GM19438 (cell line): Measurements from ENCODE around the gene MYBBP1A.

Experiments
- ATAC-seq: cut with Tn5 transposase; IDR thresholded peaks from one replicate; pipeline ENCODE4 v1.9.1; 2021; ENCODE audit warnings: low read depth; ENCODE audit not compliant: unreplicated experiment

Gene MYBBP1A

DNA sequence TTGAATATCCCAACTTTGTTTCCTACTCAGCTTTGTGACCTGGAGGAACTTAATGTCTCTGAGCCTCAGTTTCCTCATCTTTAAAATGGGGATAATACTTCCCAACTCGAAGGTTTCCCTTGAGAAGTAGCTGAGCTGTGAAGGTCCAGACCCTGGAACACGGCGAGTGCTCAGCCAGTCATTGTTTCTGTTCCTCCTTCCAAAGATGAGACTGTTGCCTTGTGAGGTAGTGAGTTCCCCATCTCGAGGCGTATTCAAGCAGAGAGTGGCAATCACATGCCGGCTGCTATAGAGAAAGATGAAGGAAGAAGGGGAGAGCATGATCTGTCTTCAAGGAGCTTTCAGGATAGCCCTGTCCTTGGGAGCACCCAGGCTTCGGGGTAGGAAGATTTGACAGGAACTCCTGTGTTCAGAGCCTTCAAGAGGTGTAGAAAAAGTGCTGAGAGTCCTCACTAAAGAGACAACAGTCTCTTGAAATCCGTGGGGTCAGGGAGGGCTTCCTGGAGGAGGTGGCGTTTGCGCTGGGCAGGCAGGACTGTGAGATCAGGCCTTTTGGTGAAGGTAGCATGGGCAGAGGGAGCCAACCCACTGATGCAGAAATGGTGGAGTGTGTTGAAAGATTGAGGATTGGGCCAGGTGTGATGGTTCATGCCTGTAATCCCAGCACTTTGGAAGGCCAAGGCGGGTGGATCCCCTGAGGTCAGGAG lies 29.3 kb downstream of the MYBBP1A start:
- no peak for ATAC-seq

DNA sequence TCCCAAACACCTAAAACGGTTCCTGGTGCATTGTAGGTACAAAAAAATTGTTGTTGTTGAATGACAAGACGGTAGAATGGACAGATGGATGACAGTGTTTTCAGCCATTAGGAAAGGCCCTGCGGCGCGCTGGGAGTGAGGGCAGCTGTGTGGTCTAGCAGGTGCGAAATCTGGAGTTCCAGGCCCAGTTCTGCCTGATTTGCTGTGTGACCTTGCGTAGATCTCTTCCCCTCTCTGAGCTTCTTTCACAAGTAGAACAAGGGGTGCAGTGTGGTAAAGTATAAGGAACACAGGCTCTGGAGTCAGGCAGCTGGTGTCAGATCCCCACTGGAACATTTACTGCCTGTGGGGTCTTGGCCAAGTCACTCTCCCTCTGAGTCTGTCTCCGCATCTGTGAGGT lies 31.2 kb downstream of the MYBBP1A start:
- ATAC-seq: no peak

DNA sequence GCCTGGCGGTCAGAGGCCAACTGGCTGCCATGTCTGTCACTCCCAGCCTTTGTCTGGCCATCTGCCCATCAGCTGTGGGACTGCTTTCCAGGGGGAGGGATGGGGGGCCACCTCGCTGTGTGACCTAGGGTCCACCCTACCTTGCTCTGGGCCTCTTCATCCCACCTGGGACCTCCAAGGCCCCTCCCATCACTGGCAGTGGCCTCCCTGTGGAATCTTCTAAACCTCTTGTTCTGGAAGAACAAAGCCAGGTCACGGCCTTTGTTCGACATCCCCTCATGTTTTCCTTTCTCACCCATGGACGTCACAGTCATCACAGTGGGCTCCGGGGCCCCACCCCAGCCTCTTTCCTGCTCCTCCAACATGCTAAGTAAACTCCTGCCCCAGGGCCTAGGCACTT lies 32.5 kb downstream of the MYBBP1A start:
- no peak for ATAC-seq

DNA sequence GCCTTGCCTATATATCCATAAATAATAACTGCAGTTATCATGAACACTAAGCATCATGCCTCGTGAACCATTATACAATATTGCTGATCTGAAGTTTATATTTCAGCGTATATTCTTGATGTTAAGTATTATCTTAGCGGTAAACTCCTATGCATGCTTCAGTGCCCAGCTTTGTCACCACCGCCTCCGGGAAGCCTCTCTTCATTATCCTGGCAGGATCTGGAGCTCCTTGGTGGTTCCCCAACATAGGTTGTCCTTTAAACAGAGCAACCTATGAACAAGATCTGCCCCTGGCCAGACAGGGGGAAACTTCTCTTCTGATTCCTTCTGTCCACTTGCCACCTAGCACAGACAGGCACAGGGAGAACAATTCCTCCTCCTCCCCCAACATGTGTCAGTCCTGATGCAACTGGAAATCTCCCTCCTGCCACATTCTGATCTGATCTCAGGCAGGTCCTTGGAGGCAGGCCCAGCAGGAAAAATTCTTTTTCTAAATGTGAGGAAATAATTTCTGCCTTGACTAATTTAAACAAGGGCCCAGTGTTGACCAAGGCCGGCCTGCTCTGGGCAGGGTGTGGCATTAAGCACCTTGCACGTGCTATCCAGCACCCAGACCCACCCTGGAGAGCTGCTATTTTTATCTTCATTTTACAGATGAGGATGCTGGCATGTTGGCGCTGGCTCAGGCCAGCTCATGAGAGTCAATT lies 34.1 kb downstream of the MYBBP1A start:
- no peak for ATAC-seq

DNA sequence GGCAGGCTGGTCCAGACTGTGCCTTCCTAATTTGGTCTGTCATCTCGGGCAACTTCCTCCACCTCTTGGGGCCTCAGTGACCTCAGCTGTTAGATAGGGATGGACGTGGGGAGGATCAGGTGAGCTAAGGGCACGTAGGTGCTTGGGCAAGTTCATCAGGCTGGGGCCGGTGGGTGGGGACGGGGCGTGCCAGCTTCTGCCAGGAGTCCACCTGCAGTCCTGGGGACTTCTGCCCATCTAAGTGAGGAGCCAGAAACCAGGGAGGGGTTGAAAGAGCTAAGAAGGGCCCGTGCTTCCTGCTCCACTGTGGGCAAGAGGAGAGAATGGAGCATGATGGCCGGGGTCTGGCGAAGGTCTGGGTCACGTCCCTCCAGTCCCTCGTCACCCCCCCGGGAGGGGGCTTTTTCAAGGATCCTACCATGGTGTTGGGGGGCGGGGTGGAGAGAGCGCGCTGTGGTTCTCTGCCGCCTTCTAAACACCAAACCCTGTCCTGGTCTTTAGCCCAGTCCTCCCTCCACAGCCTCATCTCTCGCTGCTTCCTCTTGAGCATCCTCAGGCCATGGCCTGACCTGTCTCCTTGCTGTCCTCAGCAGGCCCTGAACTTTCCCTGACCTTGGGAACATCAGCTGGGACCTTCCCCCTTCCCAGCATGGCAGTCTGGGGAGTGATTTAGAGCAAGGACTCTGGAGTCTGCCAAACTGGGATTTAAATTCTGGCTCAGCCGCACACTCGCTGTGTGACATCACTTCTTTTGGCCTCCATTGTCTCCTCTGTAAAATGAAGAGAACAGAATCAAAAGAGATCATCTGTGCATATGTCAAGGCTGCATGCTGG lies 34.9 kb downstream of the MYBBP1A start:
- ATAC-seq: no peak

DNA sequence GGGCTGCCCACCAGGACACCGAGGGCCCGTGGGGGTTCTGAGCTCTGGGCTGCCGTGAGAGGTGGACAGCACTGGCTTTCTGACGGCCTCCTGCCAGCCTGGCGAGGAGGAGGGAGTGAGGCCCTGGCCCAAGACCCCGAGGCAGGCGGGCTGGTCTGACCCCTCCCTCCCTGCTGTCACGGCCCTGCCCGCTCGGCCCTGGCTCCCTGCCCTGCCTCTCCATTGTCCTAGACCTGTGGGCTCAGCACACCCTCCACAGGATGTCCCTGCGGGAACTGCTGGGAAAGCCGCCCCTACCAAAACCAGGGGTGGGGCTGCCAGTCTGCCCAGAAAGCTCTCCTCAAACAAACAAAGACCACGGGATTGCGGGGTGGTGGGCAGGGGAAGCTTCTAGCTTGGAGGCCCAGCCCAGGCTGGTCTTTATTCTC lies 35.8 kb downstream of the MYBBP1A start:
- ATAC-seq: no peak

DNA sequence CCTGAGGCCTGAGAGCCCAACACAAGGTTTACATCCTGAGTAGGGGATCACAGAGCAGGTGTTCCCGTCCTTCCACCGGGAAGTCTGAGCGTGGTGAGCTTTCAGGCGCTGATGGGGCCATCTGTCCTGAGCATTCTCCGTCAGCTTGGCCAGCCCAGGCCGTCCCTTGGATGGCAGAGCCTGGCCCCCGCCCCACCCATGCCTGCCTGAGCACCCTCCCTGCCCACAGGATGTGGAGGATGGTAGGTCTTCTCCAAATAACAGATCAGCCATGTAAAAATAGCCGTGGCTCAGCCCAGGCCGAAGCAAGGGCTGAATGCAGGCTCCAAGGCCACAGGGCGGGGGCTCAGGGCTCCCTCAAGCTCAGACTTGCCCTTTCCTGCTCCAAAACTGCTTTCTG lies 36.3 kb downstream of the MYBBP1A start:
- no peak for ATAC-seq

DNA sequence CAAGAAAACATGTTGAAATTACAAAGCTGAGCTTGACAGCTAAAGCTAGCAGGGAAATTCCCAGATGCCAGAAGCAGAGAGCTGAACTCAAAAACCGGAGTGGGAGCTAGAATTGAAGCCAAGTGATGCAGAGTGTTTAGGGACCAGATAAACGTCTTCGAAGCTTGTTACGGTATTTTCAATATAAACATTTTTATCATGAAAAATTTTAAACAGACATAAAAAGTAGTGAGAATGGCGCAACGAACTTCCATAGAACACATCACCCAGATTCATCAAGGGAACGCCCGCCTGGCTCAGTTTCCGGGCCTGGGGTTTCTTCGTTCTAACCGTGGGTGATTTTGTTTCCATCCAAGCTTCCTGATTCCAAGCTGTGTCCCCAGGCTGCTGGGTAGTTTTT lies 38.4 kb downstream of the MYBBP1A start:
- no peak for ATAC-seq

DNA sequence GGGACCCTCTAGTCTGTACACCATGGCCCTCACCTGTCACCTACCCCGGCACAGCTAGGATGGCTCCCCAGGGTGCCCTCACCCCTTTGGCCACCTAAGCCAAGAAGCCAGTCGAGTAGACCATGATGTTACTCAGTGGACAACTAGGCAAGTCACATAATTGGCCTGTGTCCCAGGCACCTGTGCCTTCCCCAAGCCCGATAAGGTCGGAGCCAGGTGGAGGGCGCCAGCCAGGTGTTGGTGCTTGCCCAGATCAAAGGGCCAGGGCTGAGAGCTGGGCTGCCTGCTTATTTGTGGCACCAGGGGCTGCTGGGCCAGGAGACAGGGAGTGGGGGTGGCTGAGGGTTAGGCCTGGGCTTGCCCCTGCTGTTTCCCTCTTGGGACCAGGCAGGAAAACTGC lies 39.7 kb downstream of the MYBBP1A start:
- ATAC-seq: no peak

DNA sequence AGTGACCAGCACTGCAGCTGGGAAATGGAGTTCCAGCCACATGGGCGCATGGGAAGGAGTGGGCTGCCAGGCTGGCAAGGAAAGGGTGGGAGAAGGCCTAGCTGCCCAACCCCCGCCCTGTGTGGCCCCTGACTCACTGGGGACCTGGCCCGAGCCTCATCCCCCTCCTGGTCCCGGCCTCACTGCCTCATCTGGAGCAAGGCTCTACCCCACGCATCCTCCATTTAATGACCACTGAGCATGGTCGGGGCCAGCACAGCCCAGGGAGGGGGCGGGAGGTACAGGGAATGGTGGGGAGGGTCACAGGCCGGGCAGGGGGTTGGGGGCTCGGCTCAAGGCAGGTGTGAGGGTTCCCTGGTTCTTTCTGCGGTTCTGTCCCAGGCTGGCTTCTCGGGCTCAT lies 40.4 kb downstream of the MYBBP1A start:
- ATAC-seq: no peak

DNA sequence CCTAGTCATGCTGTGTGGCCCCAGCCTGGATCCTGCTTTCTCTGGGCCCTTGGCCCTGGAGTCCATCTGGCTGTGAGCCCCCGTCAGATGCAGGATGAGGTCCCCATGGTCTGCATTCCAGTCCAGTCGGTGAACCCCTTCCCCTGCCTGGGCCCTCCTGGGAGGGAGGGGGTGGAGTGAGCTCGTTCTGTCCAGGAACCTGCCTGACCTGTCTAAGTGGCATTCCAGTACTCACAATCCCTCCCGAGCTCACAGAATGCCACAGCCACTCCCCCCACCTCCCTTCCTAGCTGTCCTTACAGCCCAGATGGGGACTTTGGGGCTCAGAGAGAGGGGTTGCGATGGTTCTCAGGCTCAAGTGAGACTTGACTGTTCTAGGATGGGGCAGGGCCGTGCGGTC lies 41.0 kb downstream of the MYBBP1A start:
- ATAC-seq: no peak

DNA sequence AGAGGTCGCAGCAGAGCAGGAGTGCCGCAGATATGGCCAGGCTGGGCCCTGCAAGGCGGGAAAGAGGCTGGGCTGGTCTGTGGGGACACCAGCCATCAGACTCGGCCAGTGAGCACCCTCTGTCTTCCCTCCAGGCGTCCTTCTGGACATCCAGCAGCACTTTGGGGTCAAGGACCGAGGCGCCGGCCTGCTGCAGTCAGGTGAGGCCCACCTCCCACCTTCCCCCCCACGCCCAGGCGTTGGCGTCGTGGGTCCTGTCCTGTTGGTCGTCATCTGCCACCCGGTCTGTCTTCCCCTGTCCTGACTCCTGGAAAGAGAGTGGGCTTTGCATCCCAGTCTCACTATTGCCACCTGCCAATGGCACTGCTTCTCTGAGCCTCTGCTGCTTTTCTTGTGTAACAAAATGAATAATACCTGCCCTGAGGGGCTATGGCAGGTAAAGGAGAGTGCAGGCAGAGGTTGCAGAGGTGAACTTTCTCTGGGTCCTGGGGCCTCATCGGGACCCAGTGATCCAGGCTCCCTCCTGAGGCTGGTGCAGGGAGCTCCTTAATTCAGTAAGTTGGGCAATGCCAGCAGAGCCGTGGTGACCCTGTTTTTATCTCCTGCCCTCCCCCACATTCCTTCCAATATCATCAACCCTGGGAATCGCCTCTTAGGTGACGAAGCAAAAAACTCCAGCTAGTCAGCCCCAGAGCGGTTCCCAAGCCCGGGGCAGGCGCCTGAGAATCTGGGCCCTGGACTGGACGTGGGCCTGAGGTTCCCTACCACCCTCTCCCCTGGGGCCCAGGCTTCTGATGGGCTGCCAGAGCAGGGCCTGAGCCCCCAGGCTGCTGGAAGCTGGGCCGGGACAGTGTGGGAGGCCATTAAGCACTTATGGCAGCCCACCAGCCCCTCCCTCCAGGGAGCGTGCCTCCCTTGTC lies 41.8 kb downstream of the MYBBP1A start:
- no peak for ATAC-seq

DNA sequence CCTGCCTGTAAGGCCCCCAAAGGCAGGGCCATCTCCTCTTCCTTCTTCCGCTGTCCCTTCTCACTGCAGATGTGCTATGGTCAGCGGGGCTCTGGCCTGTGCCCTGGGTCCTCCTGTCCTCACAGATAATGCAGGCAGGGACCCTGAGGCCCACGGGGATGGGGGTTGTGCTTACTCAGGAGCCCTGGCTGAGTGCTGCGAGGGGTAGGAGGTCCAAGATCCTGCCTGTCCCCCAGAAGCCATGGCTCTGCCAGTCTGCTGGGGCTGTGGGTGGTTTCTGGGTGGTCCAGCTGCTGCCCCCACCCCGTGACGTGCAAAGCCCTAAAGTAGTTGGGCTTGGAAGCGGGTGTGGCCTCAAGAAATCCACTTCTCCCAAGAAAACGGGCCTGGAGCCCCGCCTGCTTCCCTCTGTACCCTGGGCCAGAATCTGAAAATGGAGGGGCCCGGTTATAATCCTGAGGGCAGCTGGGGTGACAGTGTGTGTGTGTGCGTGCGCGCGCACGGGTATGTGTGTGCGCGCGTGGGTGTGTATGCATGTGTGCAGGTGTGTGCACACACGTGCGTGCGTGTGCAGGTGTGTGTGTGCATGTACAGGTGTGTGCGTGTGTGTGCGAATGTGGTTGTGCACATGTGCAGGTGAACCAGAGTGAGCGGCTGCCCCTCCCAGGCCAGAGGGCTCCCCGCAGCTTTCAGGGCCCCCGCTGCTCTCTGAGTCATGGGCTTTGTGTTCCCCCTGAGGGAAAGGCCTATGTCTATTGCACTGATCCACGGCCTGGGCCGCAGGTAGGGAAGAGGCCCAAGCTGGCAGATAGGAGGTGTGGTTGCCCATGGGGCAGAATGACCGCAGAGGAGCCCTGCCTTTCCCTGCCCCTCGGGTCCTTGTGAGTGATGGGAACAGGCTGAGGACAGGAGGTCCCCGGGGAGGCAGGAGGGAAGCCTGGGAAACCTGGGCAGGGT lies 42.8 kb downstream of the MYBBP1A start:
- ATAC-seq: no peak

DNA sequence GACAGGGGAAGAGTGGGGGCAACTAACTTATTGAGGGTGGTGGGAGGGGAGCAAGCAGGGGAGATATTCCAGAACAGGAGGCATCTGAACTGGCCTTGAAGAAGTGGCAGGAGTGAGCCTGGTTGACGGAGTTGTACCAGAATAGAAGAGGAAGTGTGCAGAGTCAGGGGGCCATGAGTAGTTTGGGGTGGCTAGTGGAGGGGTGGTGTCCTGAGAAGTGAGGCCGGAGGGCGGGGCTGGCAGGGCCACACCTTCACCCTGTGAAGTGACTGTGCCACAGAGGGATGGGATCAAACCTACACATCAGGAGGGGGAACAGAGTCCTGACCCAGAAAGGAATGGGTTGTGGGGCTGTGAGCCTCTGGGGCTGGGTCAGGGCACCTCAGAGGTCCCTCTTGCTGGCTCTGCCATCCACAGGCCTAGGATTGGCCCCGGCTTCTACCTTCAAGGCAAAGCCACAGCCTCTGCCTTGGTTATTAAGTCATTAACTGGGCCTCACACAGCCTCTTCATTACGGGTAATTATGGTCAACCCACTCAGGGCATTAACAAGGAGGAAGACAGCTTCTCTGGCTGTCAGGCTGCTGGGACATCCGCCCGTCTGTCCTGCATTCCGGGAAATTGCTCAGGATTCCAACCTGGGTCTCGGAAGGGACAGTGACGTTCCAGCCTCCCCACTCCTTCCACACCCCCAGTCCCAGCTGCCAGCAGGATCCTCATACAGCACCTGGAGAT lies 43.8 kb downstream of the MYBBP1A start:
- no peak for ATAC-seq

DNA sequence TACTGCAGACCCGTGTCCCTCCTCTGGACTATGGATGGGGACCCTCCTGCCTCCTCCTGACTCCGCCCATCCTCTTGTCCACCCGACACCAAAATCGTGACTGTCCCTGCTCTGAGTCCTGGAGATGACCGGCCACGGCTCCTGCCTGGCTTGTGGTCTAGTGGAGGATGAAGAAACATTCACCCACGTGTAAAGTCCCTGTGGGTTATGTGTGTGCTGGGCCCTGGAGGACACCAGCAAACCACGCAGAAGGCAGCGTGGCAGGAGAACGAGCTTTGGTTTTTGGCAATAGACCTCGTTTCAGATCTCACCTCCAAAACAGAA lies 44.6 kb downstream of the MYBBP1A start:
- ATAC-seq: no peak

DNA sequence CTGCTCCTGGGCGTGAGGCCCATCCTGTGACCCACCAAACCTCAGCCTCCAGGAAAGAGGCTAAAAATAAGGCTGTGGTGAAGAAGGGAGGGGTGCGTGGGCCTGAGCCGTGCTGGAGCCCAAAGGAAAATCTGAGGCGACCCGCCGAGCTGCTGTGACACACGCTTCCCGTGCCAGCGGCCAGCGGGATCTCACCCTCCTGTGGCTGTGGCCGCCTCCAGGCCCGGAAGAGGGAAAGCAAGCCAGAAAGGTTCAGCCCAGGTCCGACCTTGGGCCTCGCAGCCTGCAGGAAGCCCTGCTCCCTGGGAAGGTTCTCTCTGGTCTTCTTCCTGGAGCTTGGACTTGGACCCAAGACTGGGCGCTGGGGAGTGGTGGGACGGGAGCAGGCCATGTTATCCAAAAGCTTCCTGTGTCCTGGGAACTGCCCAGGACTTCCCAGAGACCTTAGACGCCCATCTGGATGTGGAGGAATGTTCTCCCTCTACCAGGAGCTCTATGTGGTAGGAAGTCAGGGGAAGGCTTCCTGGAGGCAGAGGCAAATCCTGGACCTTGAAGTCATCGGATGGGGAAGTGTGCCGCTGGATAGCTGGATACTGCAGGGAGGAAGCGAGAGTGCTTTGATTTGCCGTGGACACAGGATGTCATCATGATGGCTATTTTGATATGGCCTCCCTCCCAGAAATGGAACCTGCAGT lies 45.1 kb downstream of the MYBBP1A start:
- no peak for ATAC-seq

DNA sequence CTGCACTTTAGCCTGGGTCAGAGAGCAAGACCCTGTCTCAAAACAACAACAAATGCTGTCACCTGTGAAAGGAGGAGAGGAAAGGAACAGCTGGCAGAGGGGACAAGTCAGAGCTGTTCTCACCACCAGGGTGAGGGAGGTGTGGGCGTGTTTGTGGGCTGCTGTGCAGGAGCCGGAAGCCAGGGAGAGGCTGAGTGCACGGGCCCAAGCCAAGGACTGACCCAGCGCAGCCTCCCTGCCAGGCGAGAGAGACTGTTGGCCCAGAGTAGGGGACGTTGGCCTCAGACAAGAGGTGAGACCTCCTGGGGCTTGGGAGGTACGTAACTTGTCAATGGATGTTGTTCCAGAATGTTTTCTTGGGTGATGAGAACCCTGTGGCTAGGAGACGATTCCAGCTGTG lies 45.8 kb downstream of the MYBBP1A start:
- no peak for ATAC-seq

DNA sequence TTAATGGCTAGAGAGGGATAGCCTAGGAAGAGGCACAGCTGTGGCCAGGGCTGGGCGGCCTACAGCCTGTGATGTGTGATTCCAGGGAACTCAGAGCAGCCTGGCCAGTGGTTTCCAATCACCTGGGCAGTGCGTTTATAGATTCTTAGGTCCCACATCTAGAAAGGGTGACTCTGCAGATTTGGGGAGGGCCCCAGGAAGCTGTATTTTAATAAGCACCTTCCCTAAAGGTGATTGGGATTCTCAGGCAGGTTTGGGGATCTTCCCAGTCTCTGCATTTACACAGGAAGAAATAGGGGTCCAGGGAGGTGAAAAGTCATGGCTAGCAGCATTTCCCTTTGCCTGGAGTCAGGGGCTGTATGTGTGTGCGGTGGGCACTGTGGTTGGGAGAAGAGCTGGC lies 47.0 kb downstream of the MYBBP1A start:
- no peak for ATAC-seq
